Measurements from ENCODE around the gene UBR1. TPM values are rescaled to one million over a fixed set of nuclear protein-coding genes. Genes with fewer than 3 reads are reported as not detected.

Gene UBR1
- total and polyA plus RNA-seq, 2 donors (not counting 3 experiments of a cell fraction or from before 2014, with no cell fraction given) = 5.3 to 26.9 TPM

GRCh38 chr15:42937143-42937542, 168.7 kb downstream of the UBR1 start:
- Histone ChIP-seq H3K27ac (ENCODE audit: insufficient read depth, low read depth, low read length) (no peak overlapping the region), H3K79me2 (ENCODE audit: control insufficient read depth, insufficient read depth, low read length) (no peaks in the 10 kb centered on the region), H3K4me3 (replicated peaks in 1 of 3; ENCODE audit: insufficient read depth in 1 of 3, low read depth in 1 of 3, low read length in 3 of 3) (no peak overlapping the region), H3K9ac (replicated peaks; ENCODE audit: extremely low read depth, insufficient read depth, low read length) (no peak overlapping the region), H3K4me1 (ENCODE audit: control insufficient read depth, extremely low read depth, insufficient read depth, low read length) (peaks cover 2% of the 10 kb centered on the region), H3K27me3 (ENCODE audit: control insufficient read depth in 2 of 2, insufficient read depth in 2 of 2, low read length in 2 of 2) (no peaks in the 10 kb centered on the region), H2AFZ (ENCODE audit: low read depth, low read length) (no peak overlapping the region), H3K36me3 (ENCODE audit: control insufficient read depth in 2 of 2, extremely low read depth in 1 of 2, insufficient read depth in 2 of 2, low read length in 2 of 2) (no peaks in the 10 kb centered on the region), H3K9me3 (replicated peaks; ENCODE audit: control insufficient read depth, insufficient read depth, low read length) (no peaks in the 10 kb centered on the region), H3K4me2 (ENCODE audit: insufficient read depth, low read length) (no peak overlapping the region), H3K9me1 (replicated peaks; ENCODE audit: control insufficient read depth, extremely low read depth, insufficient read depth, low read length) (no peaks in the 10 kb centered on the region), H4K20me1 (replicated peaks; ENCODE audit: control insufficient read depth, extremely low read depth, insufficient read depth, low read length) (no peaks in the 10 kb centered on the region)
- dilution Hi-C loops (cut with MboI; ENCODE audit: extremely low pct_ligation_motif_present, low sequenced_read_pairs) = no loop called here
- FAIRE-seq (no peak), DNase-seq (ENCODE audit: low read depth, low spot score) (no peak)
- ChIA-PET CTCF (interaction anchor here (3.4 kb wide), 1 partner anchor 10 kb away, joined by 13 read pairs; no protein-coding TSS in a partner anchor), POLR2A (no interaction called here)
- TF ChIP-seq EZH2 (IDR thresholded peaks at IDR 0.05; ENCODE audit: borderline replicate concordance, low read depth, low read length, severe bottlenecking) (no peak), POLR2A (IDR thresholded peaks at IDR 0.05; ENCODE audit: low read depth, low read length) (no peak), JUN (IDR thresholded peaks at IDR 0.05; ENCODE audit: borderline replicate concordance, insufficient read depth, insufficient read length, low read depth) (no peak), MAX (IDR thresholded peaks at IDR 0.05; ENCODE audit: insufficient read depth, insufficient read length) (no peak)
- intact Hi-C loops (cut with micrococcal nuclease) = no loop called here
- no TSS peak for BruUV-seq (replicated peaks)

- Histone ChIP-seq H4K20me1 (replicated peaks; ENCODE audit: control insufficient read depth, extremely low read depth, insufficient read depth, low read length) (no peaks in the 10 kb centered on the region), H2AFZ (ENCODE audit: low read depth, low read length) (no peak overlapping the region), H3K9ac (replicated peaks; ENCODE audit: extremely low read depth, insufficient read depth, low read length) (no peak overlapping the region), H3K27ac (ENCODE audit: insufficient read depth, low read depth, low read length) (no peak overlapping the region), H3K79me2 (ENCODE audit: control insufficient read depth, insufficient read depth, low read length) (no peaks in the 10 kb centered on the region), H3K9me1 (replicated peaks; ENCODE audit: control insufficient read depth, extremely low read depth, insufficient read depth, low read length) (no peaks in the 10 kb centered on the region), H3K9me3 (replicated peaks; ENCODE audit: control insufficient read depth, insufficient read depth, low read length) (no peaks in the 10 kb centered on the region), H3K4me1 (ENCODE audit: control insufficient read depth, extremely low read depth, insufficient read depth, low read length) (peaks cover 2% of the 10 kb centered on the region), H3K27me3 (ENCODE audit: control insufficient read depth in 2 of 2, insufficient read depth in 2 of 2, low read length in 2 of 2) (no peaks in the 10 kb centered on the region), H3K4me3 (replicated peaks in 1 of 3; ENCODE audit: insufficient read depth in 1 of 3, low read depth in 1 of 3, low read length in 3 of 3) (no peak overlapping the region), H3K4me2 (ENCODE audit: insufficient read depth, low read length) (no peak overlapping the region), H3K36me3 (ENCODE audit: control insufficient read depth in 2 of 2, extremely low read depth in 1 of 2, insufficient read depth in 2 of 2, low read length in 2 of 2) (no peaks in the 10 kb centered on the region)
- intact Hi-C loops (cut with micrococcal nuclease) (no loop called here), dilution Hi-C loops (cut with MboI; ENCODE audit: extremely low pct_ligation_motif_present, low sequenced_read_pairs) (no loop called here)
- FAIRE-seq (no peak), DNase-seq (ENCODE audit: low read depth, low spot score) (no peak)
- BruUV-seq (replicated peaks) = no TSS peak
- TF ChIP-seq POLR2AphosphoS5 (IDR thresholded peaks at IDR 0.05; ENCODE audit: insufficient read depth, low read depth, low read length) (no peak), FOS (IDR thresholded peaks at IDR 0.05; ENCODE audit: borderline replicate concordance, insufficient read depth, low read length) (no peak), CTCF (IDR thresholded peaks at IDR 0.05; ENCODE audit: extremely low read depth in 1 of 2, insufficient read depth in 1 of 2, low read depth in 1 of 2, low read length in 2 of 2) (no peak), MYC (IDR thresholded peaks at IDR 0.05; ENCODE audit: low read depth, low read length) (no peak), MAX (IDR thresholded peaks at IDR 0.05; ENCODE audit: insufficient read depth, insufficient read length) (no peak), POLR2A (IDR thresholded peaks at IDR 0.05; ENCODE audit: low read depth, low read length) (no peak), GATA2 (IDR thresholded peaks at IDR 0.05; ENCODE audit: insufficient read depth, insufficient read length, low read depth, low read length) (no peak), EZH2 (IDR thresholded peaks at IDR 0.05; ENCODE audit: borderline replicate concordance, low read depth, low read length, severe bottlenecking) (no peak), JUN (IDR thresholded peaks at IDR 0.05; ENCODE audit: borderline replicate concordance, insufficient read depth, insufficient read length, low read depth) (no peak)
- POLR2A ChIA-PET = interaction anchor here (0.6 kb wide), 1 partner anchor 164 kb away, joined by 4 read pairs; no protein-coding TSS in a partner anchor
- CTCF ChIA-PET = interaction anchor here (1.2 to 3.4 kb wide), 3 partner anchors 7 to 212 kb away, joined by 4 to 13 read pairs (median 5); no protein-coding TSS in a partner anchor
Observed at GRCh38 chr15:42933886-42934667, 171.8 kb downstream of the UBR1 start.
